Measurements from ENCODE around the gene CUL9.

Gene CUL9

DNA sequence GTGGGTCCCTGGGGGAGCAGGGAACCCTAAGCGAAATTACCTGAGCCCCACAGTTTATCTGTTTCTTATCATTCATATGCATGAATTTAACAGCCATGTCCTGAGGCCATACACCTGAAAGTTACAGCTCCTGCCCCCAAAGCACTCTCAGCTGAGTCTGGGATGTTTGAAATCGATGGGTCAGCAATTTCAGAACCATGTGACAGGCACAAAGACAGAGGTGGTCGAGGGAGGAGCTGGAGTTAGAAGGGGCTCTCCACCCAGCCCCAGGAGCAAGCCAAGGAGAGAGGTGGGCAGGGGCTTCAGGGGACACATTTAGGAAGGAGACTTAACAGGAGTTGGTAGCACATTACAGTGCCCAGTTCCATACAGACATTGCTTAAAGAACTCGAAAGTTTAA, 76.2 kb downstream of the CUL9 start:
- H3K27me3 ChIP-seq (replicated peaks; ENCODE audit: insufficient read depth, low read length): no peaks in the 10 kb centered on the region
- no peak overlapping the region for H3K9ac ChIP-seq (ENCODE audit: low read length)
- no peaks in the 10 kb centered on the region for H3K36me3 ChIP-seq (replicated peaks; ENCODE audit: insufficient read depth, low read length)
- H3K4me2 ChIP-seq (ENCODE audit: low read depth, low read length): no peak overlapping the region
- H3K27ac ChIP-seq (ENCODE audit: low read length): no peak overlapping the region
- H4K20me1 ChIP-seq (ENCODE audit: insufficient read depth, low read length): no peaks in the 10 kb centered on the region
- H3K4me3 ChIP-seq (ENCODE audit: low read length): no peak overlapping the region
- no peaks in the 10 kb centered on the region for H3K9me3 ChIP-seq (replicated peaks; ENCODE audit: insufficient read depth, low read length)
- H3F3A ChIP-seq (ENCODE audit: insufficient read depth, low read length): no peaks in the 10 kb centered on the region
- no peak for DNase-seq
- H3K79me2 ChIP-seq (ENCODE audit: low read length): no peaks in the 10 kb centered on the region
- no peaks in the 10 kb centered on the region for H3K9me2 ChIP-seq (replicated peaks; ENCODE audit: insufficient read depth, low read length)
- TF ChIP-seq EZH2 (optimal IDR thresholded peaks at IDR 0.05; ENCODE audit: low read depth, low read length) (no peak), EZH2phosphoT487 (IDR thresholded peaks at IDR 0.05; ENCODE audit: low read length) (no peak)
- TF ChIP-seq, protein P1, sequence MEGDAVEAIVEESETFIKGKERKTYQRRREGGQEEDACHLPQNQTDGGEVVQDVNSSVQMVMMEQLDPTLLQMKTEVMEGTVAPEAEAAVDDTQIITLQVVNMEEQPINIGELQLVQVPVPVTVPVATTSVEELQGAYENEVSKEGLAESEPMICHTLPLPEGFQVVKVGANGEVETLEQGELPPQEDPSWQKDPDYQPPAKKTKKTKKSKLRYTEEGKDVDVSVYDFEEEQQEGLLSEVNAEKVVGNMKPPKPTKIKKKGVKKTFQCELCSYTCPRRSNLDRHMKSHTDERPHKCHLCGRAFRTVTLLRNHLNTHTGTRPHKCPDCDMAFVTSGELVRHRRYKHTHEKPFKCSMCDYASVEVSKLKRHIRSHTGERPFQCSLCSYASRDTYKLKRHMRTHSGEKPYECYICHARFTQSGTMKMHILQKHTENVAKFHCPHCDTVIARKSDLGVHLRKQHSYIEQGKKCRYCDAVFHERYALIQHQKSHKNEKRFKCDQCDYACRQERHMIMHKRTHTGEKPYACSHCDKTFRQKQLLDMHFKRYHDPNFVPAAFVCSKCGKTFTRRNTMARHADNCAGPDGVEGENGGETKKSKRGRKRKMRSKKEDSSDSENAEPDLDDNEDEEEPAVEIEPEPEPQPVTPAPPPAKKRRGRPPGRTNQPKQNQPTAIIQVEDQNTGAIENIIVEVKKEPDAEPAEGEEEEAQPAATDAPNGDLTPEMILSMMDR (IDR thresholded peaks at IDR 0.05; ENCODE audit: low read length): no peak
- H2AFZ ChIP-seq (ENCODE audit: low read length): no peak overlapping the region
- peaks cover 13% of the 10 kb centered on the region for H3K4me1 ChIP-seq (ENCODE audit: low read length)

DNA sequence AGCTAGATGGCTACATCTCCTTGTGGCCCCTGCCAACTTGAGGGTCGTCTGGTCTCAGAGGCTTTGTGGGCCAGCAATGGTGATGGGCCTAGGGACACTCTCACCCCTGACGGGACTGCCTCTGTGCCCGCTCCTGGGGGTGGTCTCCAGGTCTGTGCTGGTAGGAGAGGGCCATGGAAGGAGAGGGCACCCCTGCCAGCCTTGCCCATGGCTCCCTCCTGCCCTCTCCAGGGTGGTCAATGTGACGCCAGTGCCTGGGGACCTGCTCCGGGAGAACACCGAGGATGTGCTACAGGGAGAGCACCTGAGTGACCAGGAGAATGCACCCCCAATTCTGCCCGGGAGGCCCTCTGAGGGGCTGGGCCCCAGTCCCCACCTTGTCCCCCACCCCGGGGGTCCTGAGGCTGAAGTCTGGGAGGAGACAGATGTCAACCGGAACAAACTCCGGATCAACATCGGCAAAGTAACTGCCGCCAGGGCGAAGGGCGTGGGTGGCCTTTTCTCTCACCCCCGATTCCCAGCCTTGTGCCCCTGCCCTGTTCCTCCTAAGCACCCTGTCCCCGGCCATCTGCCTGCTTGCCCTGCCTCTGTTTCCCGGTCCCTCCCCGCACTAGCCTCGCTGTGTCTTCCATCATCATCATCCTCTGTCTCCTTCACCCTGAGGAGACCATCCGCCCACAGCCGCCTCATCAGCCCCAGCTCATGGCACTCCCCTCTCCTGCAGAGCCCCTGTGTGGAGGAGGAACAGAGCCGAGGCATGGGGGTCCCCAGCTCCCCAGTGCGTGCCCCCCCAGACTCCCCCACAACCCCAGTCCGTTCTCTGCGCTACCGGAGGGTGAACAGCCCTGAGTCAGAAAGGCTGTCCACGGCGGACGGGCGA, 77.1 kb downstream of the CUL9 start:
- no peak overlapping the region for H3K27ac ChIP-seq (ENCODE audit: low read length)
- no peaks in the 10 kb centered on the region for H3K9me3 ChIP-seq (replicated peaks; ENCODE audit: insufficient read depth, low read length)
- no peak overlapping the region for H3K9ac ChIP-seq (ENCODE audit: low read length)
- H3K36me3 ChIP-seq (replicated peaks; ENCODE audit: insufficient read depth, low read length): no peaks in the 10 kb centered on the region
- H2AFZ ChIP-seq (ENCODE audit: low read length): no peak overlapping the region
- H3F3A ChIP-seq (ENCODE audit: insufficient read depth, low read length): no peaks in the 10 kb centered on the region
- no peaks in the 10 kb centered on the region for H3K27me3 ChIP-seq (replicated peaks; ENCODE audit: insufficient read depth, low read length)
- peaks cover 13% of the 10 kb centered on the region for H3K4me1 ChIP-seq (ENCODE audit: low read length)
- H3K4me3 ChIP-seq (ENCODE audit: low read length): no peak overlapping the region
- DNase-seq: no peak
- no peaks in the 10 kb centered on the region for H3K79me2 ChIP-seq (ENCODE audit: low read length)
- no peak overlapping the region for H3K4me2 ChIP-seq (ENCODE audit: low read depth, low read length)
- TF ChIP-seq, protein P1 (IDR thresholded peaks at IDR 0.05; ENCODE audit: low read length): no peak
- no peak for TF ChIP-seq EZH2phosphoT487 (IDR thresholded peaks at IDR 0.05; ENCODE audit: low read length)
- TF ChIP-seq EZH2 (optimal IDR thresholded peaks at IDR 0.05; ENCODE audit: low read depth, low read length): no peak
- no peaks in the 10 kb centered on the region for H3K9me2 ChIP-seq (replicated peaks; ENCODE audit: insufficient read depth, low read length)
- no peaks in the 10 kb centered on the region for H4K20me1 ChIP-seq (ENCODE audit: insufficient read depth, low read length)

DNA sequence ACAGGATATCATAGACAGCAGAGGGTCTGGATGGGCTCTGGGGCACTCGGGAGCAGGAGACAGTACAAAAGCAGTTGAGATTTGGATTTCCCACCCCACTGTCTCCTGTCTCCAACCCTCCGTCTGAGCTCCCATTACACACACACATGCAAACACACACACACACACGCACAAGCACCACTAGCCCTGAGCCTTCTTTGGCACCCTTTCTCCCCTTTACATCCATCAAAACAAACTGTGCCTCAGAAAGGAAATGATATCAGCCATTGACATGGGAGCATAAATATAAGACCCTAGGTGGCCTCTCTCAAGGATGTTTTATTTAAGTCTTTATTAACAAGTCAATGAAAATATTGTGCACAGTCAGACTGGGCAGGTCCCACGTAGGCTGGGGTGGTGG, 78.8 kb downstream of the CUL9 start:
- Histone ChIP-seq H3K4me1 (ENCODE audit: low read length) (peaks cover 13% of the 10 kb centered on the region), H3K79me2 (ENCODE audit: low read length) (no peaks in the 10 kb centered on the region), H4K20me1 (ENCODE audit: insufficient read depth, low read length) (no peaks in the 10 kb centered on the region), H3K4me3 (ENCODE audit: low read length) (no peak overlapping the region), H3K27me3 (replicated peaks; ENCODE audit: insufficient read depth, low read length) (no peaks in the 10 kb centered on the region), H3K36me3 (replicated peaks; ENCODE audit: insufficient read depth, low read length) (no peaks in the 10 kb centered on the region), H3K27ac (ENCODE audit: low read length) (no peak overlapping the region), H2AFZ (ENCODE audit: low read length) (no peak overlapping the region), H3K9ac (ENCODE audit: low read length) (no peak overlapping the region), H3K9me3 (replicated peaks; ENCODE audit: insufficient read depth, low read length) (no peaks in the 10 kb centered on the region), H3F3A (ENCODE audit: insufficient read depth, low read length) (no peaks in the 10 kb centered on the region), H3K4me2 (ENCODE audit: low read depth, low read length) (no peak overlapping the region), H3K9me2 (replicated peaks; ENCODE audit: insufficient read depth, low read length) (no peaks in the 10 kb centered on the region)
- TF ChIP-seq, protein P1 (IDR thresholded peaks at IDR 0.05; ENCODE audit: low read length): no peak
- TF ChIP-seq EZH2 (optimal IDR thresholded peaks at IDR 0.05; ENCODE audit: low read depth, low read length) (no peak), EZH2phosphoT487 (IDR thresholded peaks at IDR 0.05; ENCODE audit: low read length) (no peak)
- no peak for DNase-seq
